Ecto neural progenitor cell (in vitro differentiated cells): ENCODE measurements around the gene OBSL1.

Source experiments
- DNase-seq: peaks from one replicate; pipeline ENCODE4 v3.0.0-alpha.2; 2018; ENCODE audit warnings: low spot score

Gene OBSL1

GRCh38 chr2:219548990-219549389 is 22.3 kb downstream of the OBSL1 start:
- no peak for DNase-seq

DNA sequence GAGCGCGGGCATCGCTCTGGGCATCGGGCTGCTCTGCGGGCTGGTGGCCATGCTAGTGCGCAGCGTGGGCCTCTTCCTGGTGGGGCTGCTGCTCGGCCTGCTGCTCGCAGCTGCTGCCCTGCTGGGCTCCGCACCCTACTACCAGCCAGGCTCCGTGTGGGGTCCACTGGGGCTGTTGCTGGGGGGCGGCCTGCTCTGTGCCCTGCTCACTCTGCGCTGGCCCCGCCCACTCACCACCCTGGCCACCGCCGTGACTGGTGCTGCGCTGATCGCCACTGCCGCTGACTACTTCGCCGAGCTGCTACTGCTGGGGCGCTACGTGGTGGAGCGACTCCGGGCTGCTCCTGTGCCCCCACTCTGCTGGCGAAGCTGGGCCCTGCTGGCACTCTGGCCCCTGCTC is 23.7 kb downstream of the OBSL1 start:
- DNase-seq, result no peak

DNA sequence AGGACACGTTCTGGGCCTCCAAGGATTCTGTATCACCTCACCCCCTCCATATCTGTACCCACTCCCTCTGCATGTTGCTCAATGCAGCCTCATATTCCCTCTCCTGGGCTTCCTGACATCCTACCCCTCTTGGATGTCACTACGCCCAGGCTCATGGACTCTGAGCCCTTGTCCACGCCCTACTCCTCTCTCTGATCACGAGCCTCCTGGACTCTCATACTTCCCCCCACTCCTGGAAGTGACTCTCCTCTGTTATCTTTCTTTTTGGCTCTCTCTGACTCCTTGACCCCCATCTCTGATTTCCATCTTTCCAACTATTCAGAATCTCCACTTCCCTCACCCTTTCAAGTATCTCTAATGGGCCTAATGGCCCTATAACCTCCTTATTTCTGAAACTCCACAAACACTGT is 25.4 kb downstream of the OBSL1 start:
- DNase-seq, result no peak

DNA sequence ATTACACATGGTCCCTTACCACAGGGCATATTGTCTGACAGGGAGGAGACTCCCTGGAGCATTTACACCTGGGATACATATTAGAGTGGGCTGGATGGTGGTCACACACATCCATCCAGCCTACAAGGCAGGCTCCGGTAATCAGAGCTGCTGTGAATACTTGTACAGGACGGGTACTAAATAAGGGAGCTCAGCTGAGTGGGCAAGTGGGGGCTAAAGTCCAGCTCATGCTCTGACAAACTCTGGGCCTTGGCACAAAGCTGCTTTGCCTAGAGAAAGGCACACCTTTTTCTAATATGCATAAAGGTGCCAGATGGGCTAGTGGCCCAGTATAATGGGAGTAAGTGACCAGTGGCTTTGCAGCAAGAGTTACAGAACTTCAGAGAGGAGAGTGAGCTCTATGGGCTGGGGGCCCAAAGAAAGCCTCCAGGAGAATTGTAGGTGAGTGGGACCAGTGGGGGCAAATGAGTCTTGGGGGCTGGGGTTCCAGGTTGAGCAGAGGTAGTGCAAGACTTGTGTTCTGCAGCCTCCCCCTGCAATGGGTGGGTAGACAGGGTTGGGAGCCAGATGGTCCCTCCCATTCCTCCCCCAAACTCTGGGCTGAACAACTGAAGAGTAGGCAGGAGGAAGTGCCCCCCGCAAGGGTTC is 25.9 kb downstream of the OBSL1 start:
- no peak for DNase-seq

GRCh38 chr2:219544567-219544966 is 26.8 kb downstream of the OBSL1 start:
- no peak for DNase-seq

DNA sequence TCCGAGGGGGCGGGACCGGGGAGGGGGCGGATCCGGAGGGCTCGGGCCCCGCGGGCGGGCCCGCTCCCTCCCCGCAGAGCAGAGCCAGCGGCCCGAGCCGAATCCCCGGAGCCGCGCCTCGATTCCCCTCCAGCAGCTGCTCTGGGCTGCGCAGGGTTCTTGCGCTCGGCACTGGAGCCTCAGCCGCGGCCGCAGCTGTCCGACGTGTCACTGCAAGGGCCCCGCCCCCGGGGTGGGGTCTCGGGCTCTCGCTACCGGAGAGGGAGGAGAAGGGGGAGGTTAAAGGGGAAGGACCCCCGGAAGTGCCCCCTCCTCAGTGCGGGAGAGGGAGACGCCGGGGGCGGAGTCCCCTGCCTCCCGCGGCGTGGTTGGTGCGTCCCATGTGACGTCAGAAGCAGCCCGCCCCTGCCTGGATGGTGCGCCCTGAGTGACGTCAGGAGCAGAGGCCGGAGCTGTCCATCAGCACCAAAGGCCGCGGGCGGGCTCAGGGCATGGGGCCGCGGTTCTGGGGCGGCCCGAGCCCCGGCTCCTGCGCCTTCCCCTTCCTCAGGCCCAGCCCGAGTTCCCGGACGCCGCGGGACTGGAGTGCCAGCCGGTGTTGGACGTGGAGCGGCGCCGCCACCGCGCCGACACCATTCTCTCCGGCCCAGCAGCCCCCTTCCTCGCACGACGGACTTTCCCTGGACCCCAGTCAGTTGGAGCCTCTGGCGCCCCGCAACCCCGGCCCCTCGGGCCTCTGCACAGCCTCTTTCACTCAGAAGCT is 27.6 kb downstream of the OBSL1 start, which contains the start of the genes CHPF and TMEM198:
Gene CHPF (minus strand): TSS at position 214 of the 763 bp plus-strand sequence. CDS start 271 bp downstream, outside the sequence.
Gene TMEM198 (plus strand): TSS at position 433 of the 763 bp plus-strand sequence. CDS start 700 bp downstream, outside the sequence.
- peak; percentile 100 for DNase-seq

GRCh38 chr2:219542931-219543595 is 28.3 kb downstream of the OBSL1 start:
- no peak for DNase-seq

DNA sequence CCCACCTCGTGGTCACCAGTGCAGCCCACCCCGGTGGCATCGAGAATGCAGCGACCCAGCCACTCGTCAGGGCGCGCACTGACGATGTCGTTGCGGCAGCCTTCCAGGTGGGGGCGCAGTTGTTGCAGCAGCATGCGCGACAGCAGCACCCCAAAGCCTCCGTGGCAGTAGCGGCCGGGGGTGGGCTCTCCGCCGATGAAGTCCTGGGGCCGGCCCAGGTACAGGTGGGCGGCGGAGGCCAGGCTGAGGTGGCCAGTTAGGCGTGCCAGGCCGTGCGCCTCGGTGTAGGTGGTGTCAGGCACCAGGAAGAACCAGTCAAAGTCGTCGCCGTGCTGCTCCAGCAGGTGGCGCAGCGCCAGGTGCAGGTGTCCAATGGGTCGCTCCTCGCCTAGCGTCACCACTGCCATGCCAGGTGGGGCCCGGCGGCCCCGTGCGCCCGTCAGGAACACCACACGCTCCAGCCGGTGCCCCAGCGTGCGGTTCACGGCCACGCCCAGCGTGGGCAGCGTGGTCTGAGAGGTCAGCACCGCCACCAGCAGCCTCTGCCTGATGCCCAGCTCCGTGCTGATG is 29.6 kb downstream of the OBSL1 start:
- DNase-seq, result peak; percentile 92

DNA sequence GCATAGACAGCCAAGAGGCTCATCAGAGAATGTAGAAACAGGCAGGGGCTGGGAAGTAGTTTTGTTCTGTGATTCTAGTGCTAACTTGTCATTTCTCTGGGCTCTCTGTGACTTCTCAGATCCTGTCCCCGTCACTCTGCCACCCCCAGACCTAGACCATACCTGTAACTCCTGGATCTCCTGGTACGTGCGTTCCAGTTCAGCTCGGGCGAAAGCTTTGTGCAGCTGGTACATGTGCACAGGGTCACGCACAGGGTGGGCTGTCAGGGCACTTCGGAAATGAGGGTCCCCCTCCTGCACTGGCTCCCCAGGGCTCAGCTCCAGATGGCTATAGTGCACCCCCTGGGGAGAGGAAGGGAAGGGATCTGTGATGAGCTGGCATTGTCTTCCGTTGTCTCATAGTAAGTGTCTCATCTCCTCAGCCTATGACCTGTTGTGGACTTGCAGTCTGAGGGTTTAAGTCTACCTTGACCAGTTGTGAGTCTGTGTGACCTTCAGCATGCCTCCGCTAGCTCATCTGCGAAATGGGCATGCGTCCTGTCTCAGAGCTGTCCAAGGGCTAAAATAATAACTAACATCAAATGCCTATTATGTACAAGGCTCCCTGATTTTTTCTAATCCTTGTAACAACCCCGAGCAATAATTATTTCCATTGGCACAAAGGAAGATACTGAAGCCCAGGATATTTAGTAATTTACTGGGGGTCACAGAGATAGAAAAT is 30.4 kb downstream of the OBSL1 start:
- DNase-seq, result no peak

GRCh38 chr2:219539926-219540678 is 31.2 kb downstream of the OBSL1 start:
- no peak for DNase-seq

DNA sequence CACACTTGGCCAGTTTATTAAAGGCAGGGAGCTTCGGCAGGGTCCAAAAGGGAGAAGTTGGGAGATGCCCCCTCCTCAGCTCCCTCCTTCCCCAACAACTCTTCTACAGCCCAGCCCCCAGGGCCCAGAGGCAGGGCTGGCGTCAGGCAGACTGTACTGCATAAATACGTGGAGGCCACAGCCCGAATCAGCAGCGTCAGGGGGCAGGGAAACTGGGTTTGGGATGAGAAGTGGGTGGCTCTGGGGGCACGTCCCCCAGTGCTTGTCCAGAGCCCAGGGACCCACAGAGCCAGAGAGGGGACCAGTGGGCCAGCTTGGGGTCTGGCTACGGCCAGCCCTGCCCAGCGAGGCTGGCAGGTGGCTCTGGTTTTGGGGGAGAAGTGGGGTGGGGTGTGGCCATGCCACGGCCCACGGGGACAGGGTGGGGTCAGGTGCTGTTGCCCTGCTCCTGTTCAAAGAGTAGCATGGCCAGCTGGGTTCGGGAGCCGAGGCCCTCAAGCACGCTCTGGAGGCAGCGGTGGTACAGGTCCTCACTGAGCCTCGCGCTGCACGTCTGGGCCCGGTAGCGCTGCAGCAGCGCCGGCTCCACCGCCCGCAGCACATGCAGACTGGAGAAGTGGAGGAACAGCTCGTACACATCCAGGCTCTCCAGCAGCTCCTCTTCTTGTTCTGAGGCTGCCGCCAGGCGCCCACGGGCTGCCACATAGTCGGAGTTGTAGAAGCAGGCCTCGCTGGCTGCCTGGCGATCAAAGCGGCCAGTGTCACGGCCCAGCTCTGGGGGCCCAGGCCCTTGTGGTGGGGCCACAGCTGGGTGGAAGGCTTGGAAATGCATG is 32.2 kb downstream of the OBSL1 start:
- no peak for DNase-seq

- DNase-seq, result no peak
Observed at GRCh38 chr2:219538504-219538951, 32.8 kb downstream of the OBSL1 start.

DNA sequence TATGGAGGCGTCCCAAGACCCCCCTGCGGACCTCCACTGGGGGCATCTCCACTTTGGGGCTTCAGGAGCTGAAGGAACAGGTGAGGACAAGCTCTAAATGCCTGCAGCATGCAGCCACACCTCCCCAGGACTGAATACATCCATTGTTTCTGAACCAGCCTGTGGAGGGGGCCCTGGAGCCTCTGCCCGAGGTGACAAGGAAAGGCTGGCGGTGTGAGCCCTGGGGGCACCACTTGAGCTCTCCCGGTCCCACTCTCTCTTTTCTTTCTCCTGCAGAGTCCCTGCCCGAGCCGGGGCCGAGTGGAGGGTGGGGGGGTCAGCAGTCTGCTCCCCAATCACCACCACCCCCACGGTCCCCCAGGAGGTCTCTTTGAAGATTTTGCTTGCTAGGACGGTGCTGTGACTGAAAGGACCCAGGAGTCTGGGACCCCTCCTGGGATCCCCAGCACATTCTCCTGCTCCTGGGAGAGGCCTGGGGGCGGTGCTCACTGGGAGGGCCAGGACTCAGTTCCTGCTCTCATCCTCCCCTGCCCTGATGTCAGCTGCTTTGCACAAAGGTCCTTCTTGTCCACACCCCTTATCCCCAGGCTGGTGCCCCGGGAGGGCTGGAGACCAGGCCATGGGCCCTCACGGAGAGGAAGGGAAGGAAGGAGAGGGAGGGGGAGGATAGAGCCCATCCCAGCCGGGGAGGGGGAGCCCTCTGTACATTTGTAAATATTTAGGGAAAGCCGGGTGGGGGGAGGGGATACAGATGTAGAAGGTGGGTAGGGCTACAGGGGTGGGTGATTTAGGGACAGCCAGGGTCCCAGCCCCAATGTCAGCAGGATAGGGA is 33.5 kb downstream of the OBSL1 start:
- no peak for DNase-seq

DNA sequence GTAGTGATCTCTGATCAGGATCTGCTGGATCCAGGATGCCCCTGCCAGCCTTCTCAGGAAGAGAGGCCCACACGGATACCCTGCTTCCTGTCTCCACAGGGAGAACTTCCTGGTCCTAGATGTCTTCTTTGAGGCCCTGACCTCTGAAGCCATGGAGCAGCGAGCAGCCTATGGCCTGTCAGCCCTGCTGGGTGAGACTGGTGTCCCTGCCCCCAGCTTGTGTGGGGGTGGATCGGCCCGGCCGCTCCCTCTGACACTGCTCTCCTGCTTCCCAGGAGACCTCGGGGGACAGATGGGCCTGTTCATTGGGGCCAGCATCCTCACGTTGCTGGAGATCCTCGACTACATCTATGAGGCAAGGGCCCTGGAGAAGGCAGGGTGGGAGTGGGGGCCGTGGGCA is 34.4 kb downstream of the OBSL1 start:
- DNase-seq, result no peak

GRCh38 chr2:219536425-219536824 is 34.9 kb downstream of the OBSL1 start:
- no peak for DNase-seq

DNA sequence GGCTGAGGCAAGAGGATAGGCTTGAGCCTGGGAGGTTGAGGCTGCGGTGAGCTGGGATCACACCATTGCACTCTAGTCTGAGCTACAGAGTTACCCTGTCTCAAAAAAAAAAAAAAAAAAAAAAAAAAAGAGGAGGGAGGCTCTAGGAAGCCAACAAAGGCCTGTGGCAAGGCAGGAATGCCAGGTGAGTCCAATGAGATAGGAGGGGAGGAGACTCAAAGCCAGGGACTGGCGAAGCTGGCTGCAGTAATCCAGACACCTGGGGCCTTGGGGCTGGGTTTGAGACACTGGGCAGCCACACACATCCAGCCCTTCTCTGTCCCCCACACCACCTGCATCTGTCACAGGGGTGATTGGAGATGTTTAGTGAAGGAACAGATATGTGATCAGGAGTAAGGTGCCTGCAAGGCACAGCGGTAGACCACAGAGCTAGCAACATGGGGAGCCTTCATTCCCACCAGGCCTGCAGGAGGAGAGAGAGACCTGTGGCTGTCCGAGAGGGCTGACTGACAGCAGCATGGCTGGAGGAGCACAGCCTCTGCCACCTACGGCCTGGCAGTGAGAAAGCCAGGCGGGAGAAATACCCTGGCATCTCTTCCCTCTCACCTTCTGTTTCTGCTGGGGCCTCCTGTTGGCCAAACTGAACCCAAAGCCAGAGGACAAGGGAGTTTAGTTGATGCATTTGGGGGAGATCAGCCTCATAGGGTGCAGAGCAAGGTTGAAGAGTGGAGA is 37.2 kb downstream of the OBSL1 start:
- DNase-seq, result no peak

- DNase-seq, result no peak
Observed at GRCh38 chr2:219532378-219532649, 39.0 kb downstream of the OBSL1 start.

DNA sequence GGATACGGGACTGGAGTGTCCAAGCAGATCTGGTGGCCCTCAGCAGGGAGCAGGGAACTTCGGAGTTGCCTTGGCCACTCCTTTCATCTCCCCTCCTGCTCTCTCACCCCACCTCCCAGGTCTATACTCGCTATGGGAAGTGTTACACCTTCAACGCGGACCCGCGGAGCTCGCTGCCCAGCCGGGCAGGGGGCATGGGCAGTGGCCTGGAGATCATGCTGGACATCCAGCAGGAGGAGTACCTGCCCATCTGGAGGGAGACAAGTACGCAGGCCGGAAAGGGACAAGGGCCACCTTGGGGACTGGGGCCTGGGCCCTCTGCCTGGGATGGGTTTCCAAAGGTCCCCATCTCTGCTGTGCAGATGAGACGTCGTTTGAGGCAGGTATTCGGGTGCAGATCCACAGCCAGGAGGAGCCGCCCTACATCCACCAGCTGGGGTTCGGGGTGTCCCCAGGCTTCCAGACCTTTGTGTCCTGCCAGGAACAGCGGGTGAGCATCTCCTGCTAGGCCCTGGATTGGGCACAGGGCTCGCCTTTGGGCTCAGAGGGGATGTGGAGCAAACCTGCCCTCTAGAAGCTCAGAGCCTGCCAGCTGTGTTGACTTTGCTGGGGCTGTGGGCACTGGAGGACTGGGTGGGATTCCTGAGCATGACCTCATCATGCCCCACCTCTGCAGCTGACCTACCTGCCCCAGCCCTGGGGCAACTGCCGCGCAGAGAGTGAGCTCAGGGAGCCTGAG is 39.5 kb downstream of the OBSL1 start:
- no peak for DNase-seq
